ENCODE results near the gene C14orf93.

DNA sequence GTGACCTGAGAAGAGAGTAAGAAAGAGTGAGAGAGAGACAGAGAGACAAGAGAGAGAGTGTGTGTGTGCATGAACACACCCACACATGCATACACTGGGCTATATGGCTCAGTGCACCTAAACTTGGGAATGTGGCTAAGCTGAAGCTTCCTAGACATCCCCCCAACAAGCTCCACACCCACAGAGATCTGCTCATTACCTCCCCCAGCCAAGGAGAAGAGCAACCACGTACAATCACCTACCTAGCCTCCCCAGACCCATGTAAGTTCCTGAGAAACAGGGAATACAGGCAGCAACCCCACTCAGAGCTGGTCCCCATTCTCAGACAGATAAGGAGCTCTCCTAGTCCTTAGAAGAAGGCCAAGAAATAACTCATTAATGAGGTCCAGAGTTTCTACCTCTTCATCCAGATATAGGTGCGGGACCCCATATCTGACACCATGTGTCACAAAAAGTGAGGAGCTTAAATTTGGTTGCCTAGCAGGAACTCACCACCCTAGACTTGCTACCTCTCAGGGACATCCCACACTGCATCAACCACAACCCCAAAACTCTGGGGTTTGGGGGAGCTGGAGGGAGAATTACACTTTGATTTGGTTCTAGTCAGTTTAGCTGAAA, 37.5 kb downstream of the C14orf93 start:
- TF ChIP-seq, protein P1, sequence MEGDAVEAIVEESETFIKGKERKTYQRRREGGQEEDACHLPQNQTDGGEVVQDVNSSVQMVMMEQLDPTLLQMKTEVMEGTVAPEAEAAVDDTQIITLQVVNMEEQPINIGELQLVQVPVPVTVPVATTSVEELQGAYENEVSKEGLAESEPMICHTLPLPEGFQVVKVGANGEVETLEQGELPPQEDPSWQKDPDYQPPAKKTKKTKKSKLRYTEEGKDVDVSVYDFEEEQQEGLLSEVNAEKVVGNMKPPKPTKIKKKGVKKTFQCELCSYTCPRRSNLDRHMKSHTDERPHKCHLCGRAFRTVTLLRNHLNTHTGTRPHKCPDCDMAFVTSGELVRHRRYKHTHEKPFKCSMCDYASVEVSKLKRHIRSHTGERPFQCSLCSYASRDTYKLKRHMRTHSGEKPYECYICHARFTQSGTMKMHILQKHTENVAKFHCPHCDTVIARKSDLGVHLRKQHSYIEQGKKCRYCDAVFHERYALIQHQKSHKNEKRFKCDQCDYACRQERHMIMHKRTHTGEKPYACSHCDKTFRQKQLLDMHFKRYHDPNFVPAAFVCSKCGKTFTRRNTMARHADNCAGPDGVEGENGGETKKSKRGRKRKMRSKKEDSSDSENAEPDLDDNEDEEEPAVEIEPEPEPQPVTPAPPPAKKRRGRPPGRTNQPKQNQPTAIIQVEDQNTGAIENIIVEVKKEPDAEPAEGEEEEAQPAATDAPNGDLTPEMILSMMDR (IDR thresholded peaks at IDR 0.05): no peak
- TF ChIP-seq POLR2A (IDR thresholded peaks at IDR 0.05): no peak

Data from uterus (tissue), 2 donors.